ENCODE data around the gene LIPC. TPM values are rescaled to one million over a fixed set of nuclear protein-coding genes. Genes with fewer than 3 reads are reported as not detected.

LIPC gene
- total and polyA plus RNA-seq, 9 of the 15 experiments (the other 6 are each of a cell fraction or from before 2014, with no cell fraction given), result 0.07 to 0.41 (median 0.11) TPM; not detected in 2

- TF ChIP-seq CEBPZ (IDR thresholded peaks at IDR 0.05; ENCODE audit: borderline replicate concordance, low read depth, low read length) (no peak), ZNF280A (IDR thresholded peaks at IDR 0.05; ENCODE audit: low read depth, partially characterized antibody) (no peak), RAD21 (CRISPR knock-in tag; conservative IDR thresholded peaks at IDR 0.05 in 1 of 2, IDR thresholded peaks at IDR 0.05 in 1 of 2) (0 out of 4 replicates have a peak, but pooled peaks of 1 of the 2 experiments have one; percentile 16), EP400 (IDR thresholded peaks at IDR 0.05) (peak; percentile 31; the same call in 1 of the 2 replicates), ZBTB34 (CRISPR knock-in tag; IDR thresholded peaks at IDR 0.05) (no peak), EP300 (IDR thresholded peaks at IDR 0.05; ENCODE audit: low read length) (no peak), ZNF318 (IDR thresholded peaks at IDR 0.05; ENCODE audit: borderline replicate concordance in 1 of 2, low read depth in 1 of 2) (0 out of 4 replicates have a peak, but pooled peaks of 1 of the 2 experiments have one; percentile 23), THRB (CRISPR knock-in tag; conservative IDR thresholded peaks at IDR 0.05) (no peak), TAF1 (IDR thresholded peaks at IDR 0.05; ENCODE audit: control insufficient read depth, extremely low read depth, insufficient read depth, low read length, severe bottlenecking) (no peak)
Observed at GRCh38 chr15:58409861-58410260, 21.9 kb upstream of the LIPC start (continued).
